H54 (cell line): ENCODE data around the gene PPP2R3C.
"Not testable (repeated sequence)": the region's sequence is repeated elsewhere in the genome, so short reads cannot be mapped to it uniquely, and the experiment has no call there.

Source experiments
- DNase-seq: peaks from one replicate; pipeline ENCODE4 v3.0.0; 2011; ENCODE audit warnings: low spot score, mixed read lengths; ENCODE audit not compliant: insufficient read length
- FAIRE-seq: peaks from 3 replicates; lab custom pipeline; 2011; peaks lifted over from hg19 to GRCh38; lab: Jason Lieb, UNC
- POLR2A ChIP-seq: IDR thresholded peaks from 2 replicates; pipeline ENCODE4 v1.6.1; 2011; ENCODE audit warnings: low read depth, mild to moderate bottlenecking, low read length

Gene PPP2R3C

DNA sequence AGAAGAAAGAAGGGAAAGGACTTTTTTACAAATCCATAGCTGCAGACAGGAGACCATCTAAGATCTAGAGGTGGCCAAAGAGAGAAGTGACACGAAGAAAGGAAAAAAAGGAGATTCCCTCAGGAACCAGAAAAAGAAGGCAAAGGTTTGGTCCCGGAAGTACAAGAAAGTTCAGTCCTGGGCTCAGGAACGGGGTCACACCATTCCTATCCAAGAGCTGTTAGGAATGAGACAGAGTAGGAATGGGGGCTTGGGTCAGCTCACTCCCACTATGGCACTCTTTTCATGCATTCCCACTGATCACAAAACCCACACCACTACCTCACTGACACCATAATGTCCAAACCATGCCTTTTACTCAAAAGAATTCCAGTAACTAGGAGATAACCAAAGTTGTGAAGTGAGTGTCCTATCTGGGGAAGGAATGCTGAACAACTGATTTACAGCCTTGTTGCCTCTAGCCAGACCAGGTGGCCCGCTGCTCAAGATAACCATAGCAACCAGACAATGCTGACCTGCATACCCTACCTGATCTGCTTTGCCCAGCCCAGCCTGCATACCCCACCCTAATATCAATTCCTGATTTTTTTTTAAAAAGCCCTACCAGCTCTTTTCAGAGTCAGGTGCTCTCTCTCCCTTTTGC is 8.4 kb downstream of the PPP2R3C start:
- no peak for FAIRE-seq
- DNase-seq, result no peak
- no peak for TF ChIP-seq POLR2A

DNA sequence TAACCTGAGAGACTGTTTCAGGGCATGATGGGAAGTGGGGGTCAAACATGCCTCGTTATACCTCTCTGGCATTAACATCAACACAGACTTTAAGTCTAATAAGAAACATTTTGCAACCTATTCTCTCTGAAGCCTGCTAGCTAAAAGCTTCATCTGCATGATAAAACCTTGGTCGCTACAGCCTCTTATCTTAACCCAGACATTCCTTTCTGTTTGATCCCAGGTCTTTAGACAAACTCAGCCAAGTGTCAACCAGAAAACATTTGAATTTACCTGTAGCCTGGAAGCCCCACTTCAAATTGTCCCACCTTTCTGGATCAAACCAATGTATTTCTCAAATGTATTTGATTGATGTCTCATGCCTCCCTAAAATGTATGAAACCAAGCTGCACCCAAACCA is 9.1 kb downstream of the PPP2R3C start:
- DNase-seq, result no peak
- FAIRE-seq, result no peak
- no peak for TF ChIP-seq POLR2A

DNA sequence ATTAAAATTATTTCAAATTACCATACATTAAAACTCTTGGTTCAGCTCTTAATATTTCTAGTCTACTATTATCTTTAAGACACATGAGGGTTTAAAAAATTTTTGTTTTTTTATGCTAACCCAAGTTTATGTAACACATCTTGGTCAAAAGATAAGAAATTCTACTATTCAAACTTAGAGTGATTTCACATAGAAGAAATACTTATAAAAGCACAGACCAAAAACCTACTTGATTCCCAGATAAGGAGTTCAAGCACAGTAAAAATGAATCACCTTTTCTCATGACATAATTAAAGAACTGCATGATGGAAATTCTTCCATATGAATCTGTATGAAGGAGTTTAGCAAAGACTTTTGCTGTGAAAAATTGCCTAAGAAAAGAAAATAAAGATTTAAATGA is 13.9 kb downstream of the PPP2R3C start:
- FAIRE-seq (no peak), DNase-seq (no peak)
- TF ChIP-seq POLR2A, result no peak

DNA sequence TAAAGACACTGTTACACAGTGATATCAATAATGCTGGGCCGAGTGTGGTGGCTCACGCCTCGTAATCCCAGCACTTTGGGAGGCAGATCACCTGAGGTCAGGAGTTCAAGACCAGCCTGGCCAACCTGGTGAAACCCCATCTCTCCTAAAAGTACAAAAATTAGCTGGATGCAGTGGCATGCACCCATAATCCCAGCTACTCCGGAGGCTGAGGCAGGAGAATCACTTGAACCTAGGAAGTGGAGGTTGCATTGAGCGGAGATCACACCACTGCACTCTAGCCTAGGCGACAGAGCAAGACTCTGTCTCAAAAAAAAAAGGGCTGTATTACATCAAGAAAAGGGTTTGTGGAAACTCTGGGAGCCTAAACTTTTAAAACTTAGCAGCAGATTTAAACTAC is 27.1 kb downstream of the PPP2R3C start:
- not testable (repeated sequence) for FAIRE-seq, DNase-seq

DNA sequence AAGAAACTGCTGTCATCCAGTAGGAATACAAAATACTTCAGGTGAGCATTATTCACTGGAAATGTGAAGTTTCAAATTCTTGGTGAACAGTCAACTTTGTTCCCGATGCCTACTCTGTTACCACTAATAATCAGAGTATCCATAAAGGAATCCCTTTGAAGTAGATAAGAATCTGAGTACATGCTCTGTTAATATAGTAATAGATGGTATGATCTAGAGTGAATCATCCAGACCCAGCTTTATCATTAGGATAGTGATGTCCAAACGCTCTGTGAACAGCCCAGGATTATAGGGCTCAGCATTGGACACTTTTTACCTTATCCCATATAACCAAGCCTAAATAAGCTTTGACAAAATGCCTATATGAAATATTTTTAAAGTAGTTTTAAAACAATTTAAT is 33.3 kb downstream of the PPP2R3C start:
- FAIRE-seq, result no peak
- TF ChIP-seq POLR2A, result no peak
- no peak for DNase-seq

DNA sequence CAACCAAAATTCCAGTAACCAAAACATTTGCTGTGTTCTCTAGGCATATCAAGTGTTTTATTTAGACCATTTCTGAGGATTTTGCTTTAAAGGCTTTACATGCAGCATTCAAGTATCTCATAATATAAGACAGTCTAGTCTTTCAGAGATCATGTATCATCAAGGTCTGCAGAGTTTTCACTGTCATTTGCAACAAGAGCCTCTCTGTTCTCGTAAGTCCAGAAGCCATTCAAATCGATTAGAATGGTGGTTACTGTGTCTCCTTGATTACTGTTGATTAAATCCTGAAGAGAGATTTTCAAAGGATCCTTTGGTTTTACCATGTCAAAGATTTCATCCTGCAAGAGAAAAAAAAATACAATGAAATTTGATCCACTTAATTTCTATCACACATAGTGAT is 36.3 kb downstream of the PPP2R3C start:
- peak; percentile 6 for FAIRE-seq
- TF ChIP-seq POLR2A, result no peak
- no peak for DNase-seq

DNA sequence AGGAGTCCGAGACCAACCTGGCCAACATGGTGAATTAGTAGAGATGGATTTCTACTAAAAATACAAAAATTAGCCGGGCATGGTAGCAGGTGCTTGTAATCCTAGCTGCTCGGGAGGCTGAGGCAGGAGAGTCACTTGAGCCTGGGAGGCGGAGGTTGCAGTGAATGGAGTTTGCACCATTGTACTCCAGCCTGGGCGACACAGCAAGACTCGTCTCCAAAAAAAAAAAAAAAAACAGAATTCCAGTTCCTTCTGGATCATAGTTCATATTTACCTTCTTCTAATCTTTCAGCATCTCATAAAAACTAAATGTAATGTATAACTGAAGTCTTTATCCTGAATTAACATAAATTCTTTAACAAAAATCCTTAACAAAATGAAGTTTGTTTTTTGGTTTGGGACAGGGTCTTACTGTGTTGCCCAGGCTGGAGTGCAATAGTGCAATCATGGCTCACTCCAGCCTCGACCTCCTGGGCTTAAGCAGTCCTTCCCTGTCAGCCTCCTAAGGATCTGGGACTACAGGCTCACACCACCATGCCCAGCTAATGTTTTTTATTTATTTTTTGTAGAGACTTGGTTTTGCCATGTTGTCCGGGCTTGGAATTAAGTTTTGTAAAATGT is 38.1 kb downstream of the PPP2R3C start:
- FAIRE-seq (no peak), DNase-seq (no peak)
- no peak for TF ChIP-seq POLR2A

DNA sequence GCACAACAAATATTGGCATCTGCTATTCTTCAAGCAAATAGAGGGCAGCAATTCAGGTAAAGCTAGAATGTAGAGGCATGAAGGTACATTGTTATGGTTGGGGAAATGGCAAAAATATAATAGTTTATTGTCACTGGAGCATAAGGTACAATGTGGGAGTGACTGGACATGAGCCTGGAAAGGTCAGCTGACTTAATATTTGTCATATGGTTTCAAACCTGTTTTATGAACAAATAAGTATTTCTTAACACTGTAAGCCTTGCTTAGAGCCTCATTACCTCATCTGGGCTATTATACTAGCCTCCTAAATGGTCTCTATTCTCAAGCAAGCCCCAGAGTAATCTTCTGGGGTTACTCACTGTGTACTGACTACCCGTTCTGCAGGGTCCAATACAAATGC is 42.0 kb downstream of the PPP2R3C start:
- no peak for DNase-seq
- FAIRE-seq, result no peak
- TF ChIP-seq POLR2A, result no peak

DNA sequence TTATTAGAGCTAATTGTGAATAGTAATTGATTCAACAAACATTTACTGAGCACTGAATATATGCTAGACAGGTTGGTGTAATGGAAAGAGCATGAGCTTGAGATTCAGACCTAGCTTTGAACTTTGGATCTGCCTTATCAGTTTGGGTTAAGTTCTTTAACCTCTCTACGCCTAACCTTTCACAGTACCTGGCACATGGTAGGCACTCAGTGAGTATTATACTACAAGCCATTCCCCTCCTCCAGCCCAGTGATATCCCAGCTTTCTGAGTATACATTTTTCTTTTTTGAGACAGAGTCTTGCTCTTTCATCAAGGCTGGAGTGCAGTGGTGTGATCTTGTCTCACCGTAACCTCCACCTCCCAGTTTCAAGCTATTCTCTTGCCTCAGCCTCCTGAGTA is 43.7 kb downstream of the PPP2R3C start:
- no peak for TF ChIP-seq POLR2A
- DNase-seq (no peak), FAIRE-seq (no peak)

DNA sequence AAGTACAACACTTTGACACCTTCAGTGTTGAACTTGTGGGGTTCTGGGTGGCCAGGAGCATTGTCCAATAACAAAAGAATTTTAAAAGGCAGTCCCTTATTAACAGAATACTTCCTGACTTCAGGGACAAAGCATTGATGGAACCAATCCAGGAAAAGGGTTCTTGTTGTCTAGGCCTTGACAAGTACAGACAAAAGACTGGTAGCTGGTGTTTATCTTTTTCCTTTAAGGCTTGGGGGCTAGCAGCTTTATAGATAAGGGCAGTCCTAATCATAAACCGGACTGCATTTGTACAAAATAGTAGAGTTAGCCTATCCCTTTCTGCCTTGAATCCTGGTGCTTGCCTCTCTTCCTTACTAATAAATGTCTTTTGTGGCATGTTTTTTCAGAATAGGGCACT is 48.3 kb downstream of the PPP2R3C start:
- TF ChIP-seq POLR2A, result no peak
- DNase-seq (no peak), FAIRE-seq (no peak)

DNA sequence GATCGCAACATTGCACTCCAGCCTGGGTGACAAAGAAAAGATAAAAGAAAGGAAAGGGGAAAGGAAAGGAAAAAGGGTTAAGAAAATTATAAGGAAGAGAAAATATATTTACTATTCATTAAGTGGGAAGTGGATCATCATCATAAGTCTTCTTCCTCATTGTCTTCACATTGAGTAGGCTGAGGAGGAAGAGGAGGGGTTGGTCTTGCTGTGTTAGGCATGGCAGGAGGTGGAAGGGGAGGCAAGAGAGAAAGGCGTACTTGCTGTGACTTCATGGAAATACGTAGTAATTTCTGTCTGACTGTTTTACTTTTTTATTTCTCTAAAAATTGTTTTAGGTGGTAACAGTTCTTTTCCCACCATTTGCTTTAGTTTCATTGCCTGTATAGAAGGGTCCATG is 49.6 kb downstream of the PPP2R3C start:
- no peak for TF ChIP-seq POLR2A
- DNase-seq (no peak), FAIRE-seq (no peak)

DNA sequence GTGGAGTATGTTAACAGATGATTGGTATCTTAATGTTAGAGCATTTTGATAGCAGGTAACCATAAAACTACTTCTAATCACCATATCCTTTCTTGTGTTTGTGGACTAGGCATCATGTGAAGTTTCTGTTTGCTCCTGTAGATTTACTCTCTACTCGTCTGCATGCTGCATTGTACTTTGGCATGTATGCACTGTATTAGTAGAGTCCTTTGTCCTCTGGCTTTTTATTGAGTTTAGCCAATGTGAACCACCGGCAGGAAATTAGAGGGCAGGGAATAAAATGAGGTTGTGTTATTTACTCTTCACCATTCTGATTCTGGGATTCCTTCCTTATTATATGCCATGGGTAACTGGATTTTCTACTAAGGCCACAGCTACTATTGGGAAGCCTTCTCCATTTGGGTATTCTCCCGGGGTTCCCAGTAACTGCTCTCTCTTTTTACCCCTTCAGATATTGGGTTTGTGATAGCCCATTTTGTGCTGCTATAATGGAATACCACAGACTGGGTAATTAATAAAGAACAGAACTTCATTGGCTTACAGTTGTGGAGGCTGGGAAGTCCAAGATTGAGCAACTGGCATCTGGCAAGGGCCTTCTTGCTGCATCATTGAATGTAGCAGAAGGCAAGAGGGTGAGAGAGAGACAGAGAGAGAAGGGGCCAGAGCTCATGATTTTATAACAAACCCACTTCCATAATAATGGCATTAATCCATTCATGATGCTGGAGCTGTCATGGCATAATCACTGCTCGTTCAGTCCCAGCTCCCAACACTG is 53.4 kb downstream of the PPP2R3C start:
- TF ChIP-seq POLR2A, result no peak
- DNase-seq (no peak), FAIRE-seq (no peak)

DNA sequence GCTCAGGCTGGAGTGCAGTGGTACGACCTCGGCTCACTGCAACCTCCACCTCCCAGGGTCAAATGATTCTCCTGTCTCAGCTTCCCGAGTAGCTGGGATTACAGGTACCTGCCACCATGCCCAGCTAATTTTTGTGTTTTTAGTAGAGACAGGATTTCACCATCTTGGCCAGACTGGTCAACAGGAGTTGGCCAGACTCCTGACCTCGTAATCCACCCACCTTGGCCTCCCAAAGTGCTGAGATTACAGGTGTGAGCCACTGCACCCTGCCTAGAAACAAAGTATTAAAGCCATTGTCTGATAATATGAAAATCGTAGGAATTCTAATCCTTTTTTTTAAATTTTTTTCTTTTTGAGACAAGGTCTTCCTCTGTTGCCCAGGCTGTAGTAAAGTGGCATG is 56.1 kb downstream of the PPP2R3C start:
- not testable (repeated sequence) for FAIRE-seq, DNase-seq

DNA sequence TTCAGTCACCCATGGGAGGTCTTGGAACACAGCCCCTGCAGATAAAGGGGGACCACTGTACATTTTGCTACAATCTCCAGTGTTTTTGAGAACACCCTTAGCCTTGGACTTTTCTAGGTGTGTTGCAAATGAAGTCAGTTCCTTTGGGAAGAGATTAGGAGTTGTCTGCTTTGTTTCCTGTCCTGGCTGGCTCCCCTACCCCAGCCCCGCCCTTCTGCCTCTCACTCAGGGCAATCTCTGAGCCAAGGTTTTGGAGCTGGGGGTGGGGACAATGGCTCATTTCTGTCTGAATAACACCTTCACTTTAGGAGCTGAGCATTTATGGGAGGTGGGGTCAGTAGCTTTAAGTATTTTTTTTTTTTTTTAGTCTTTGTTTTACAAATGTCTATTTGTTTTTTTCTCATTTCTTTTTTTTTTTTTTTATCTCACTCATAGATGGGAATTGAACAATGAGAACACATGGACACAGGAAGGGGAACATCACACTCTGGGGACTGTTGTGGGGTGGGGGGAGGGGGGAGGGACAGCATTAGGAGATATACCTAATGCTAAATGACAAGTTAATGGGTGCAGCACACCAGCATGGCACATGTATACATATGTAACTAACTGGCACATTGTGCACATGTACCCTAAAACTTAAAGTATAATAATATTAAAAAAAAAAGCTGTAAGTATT is 60.5 kb downstream of the PPP2R3C start:
- not testable (repeated sequence) for DNase-seq
- peak; percentile 87 for FAIRE-seq
